GM21786 (cell line): Measurements from ENCODE around the gene PLA2R1.
"Not testable (repeated sequence)": the region's sequence is repeated elsewhere in the genome, so short reads cannot be mapped to it uniquely, and the experiment has no call there.

Experiments used
- ATAC-seq: cut with Tn5 transposase; IDR thresholded peaks from one replicate; pipeline ENCODE4 v1.9.1; 2021; ENCODE audit not compliant: unreplicated experiment

The PLA2R1 gene

GRCh38 chr2:159984034-159984433, 78.4 kb downstream of the PLA2R1 start:
- no peak for ATAC-seq

- no peak for ATAC-seq
Measured at GRCh38 chr2:159982842-159983785, 79.3 kb downstream of the PLA2R1 start.

GRCh38 chr2:159982270-159982669, 80.1 kb downstream of the PLA2R1 start:
- no peak for ATAC-seq

- ATAC-seq: no peak
Measured at GRCh38 chr2:159976527-159977160, 85.8 kb downstream of the PLA2R1 start.

- no peak for ATAC-seq
Measured at GRCh38 chr2:159973325-159973724, 89.1 kb downstream of the PLA2R1 start.

- no peak for ATAC-seq
Measured at GRCh38 chr2:159971365-159972152, 90.9 kb downstream of the PLA2R1 start.

- not testable (repeated sequence) for ATAC-seq
Measured at GRCh38 chr2:159970548-159970947, 91.9 kb downstream of the PLA2R1 start.

GRCh38 chr2:159968279-159968900, 94.0 kb downstream of the PLA2R1 start:
- ATAC-seq: peak; percentile 47

- peak; percentile 75 for ATAC-seq
Measured at GRCh38 chr2:159963700-159964099, 98.7 kb downstream of the PLA2R1 start.

- ATAC-seq: not testable (repeated sequence)
Measured at GRCh38 chr2:159962513-159962912, 99.9 kb downstream of the PLA2R1 start.

GRCh38 chr2:159961451-159961850, 101.0 kb downstream of the PLA2R1 start:
- no peak for ATAC-seq

GRCh38 chr2:159961037-159961436, 101.4 kb downstream of the PLA2R1 start:
- no peak for ATAC-seq

- peak; percentile 63 for ATAC-seq
Measured at GRCh38 chr2:159960414-159960813, 102.0 kb downstream of the PLA2R1 start.

GRCh38 chr2:159959136-159959535, 103.3 kb downstream of the PLA2R1 start:
- no peak for ATAC-seq

- no peak for ATAC-seq
Measured at GRCh38 chr2:159953136-159953823, 109.1 kb downstream of the PLA2R1 start.

- ATAC-seq: no peak
Measured at GRCh38 chr2:159946326-159946999, 116.0 kb downstream of the PLA2R1 start.

- ATAC-seq: no peak
Measured at GRCh38 chr2:159944874-159945273, 117.5 kb downstream of the PLA2R1 start.

- no peak for ATAC-seq
Measured at GRCh38 chr2:159942146-159942545, 120.3 kb downstream of the PLA2R1 start.

- no peak for ATAC-seq
Measured at GRCh38 chr2:159941729-159942128, 120.7 kb downstream of the PLA2R1 start.

GRCh38 chr2:159939946-159940345, 122.5 kb downstream of the PLA2R1 start:
- peak; percentile 88 for ATAC-seq
